WTC11 (cell line): ENCODE data around the gene S100P. TPM values are rescaled to one million over a fixed set of nuclear protein-coding genes. Genes with fewer than 3 reads are reported as not detected.
"Not testable (repeated sequence)": the region's sequence is repeated elsewhere in the genome, so short reads cannot be mapped to it uniquely, and the experiment has no call there.

Experiments
- ATAC-seq: fragments of 200-7000 bp; cut with Tn5 transposase; 2 replicates; pipeline ENCODE4 v1.10.0; 2021; ENCODE audit warnings: mild to moderate bottlenecking, moderate library complexity
- CTCF ChIA-PET: fragments of 300-600 bp; sonication (Branson Sonifier 250); formaldehyde crosslinking; loops from one replicate; lab custom pipeline; 2021; ENCODE audit warnings: antibody characterized with exemption; lab: Charles Lee
- POLR2A ChIA-PET: fragments of 350-600 bp; sonication (Branson Sonifier 250); formaldehyde crosslinking; loops from one replicate; lab custom pipeline; 2021; ENCODE audit warnings: antibody characterized with exemption; lab: Charles Lee
- DNase-seq: peaks from one replicate; pipeline ENCODE4 v3.0.0; 2021; ENCODE audit warnings: low spot score
- H3K27ac Mint-ChIP-seq: 2 replicates; pipeline ENCODE4 v1.8.0; 2021; ENCODE audit warnings: mixed read lengths
- H3K27me3 Mint-ChIP-seq: 2 replicates; pipeline ENCODE4 v1.8.0; 2021; ENCODE audit warnings: low read depth, mild to moderate bottlenecking, moderate library complexity, mixed read lengths
- H3K36me3 Mint-ChIP-seq: 2 replicates; pipeline ENCODE4 v1.8.0; 2021; ENCODE audit warnings: mixed read lengths
- H3K4me1 Mint-ChIP-seq: 2 replicates; pipeline ENCODE4 v1.8.0; 2022; ENCODE audit warnings: mixed read lengths
- H3K4me3 Mint-ChIP-seq: 2 replicates; pipeline ENCODE4 v1.8.0; 2021; ENCODE audit warnings: mild to moderate bottlenecking, moderate library complexity, mixed read lengths
- H3K9me3 Mint-ChIP-seq: 2 replicates; pipeline ENCODE4 v1.8.0; 2021; ENCODE audit warnings: mixed read lengths
- CREB1 ChIP-seq: sonication (generic); formaldehyde crosslinking; IDR thresholded peaks from 2 replicates; pipeline ENCODE4 v1.8.0; 2023; ENCODE audit warnings: mild to moderate bottlenecking, missing genetic modification reagents
- HMGA2 ChIP-seq: fragments of 250-450 bp; sonication (Bioruptor Pico); IDR thresholded peaks from 2 replicates; pipeline ENCODE4 v1.4.0; 2021; ENCODE audit warnings: mild to moderate bottlenecking, moderate library complexity
- PRRX2 ChIP-seq: fragments of 250-450 bp; sonication (Bioruptor Pico); IDR thresholded peaks from 2 replicates; pipeline ENCODE4 v1.8.0; 2021; ENCODE audit warnings: mild to moderate bottlenecking
- RORB ChIP-seq: fragments of 250-450 bp; sonication (Bioruptor Pico); IDR thresholded peaks from 2 replicates; pipeline ENCODE4 v1.9.0; 2021; ENCODE audit warnings: mild to moderate bottlenecking
- TEAD1 ChIP-seq: sonication (generic); formaldehyde crosslinking; IDR thresholded peaks from 2 replicates; pipeline ENCODE4 v1.8.0; 2022; ENCODE audit warnings: mild to moderate bottlenecking, missing genetic modification reagents
- TP53 ChIP-seq: sonication (generic); formaldehyde crosslinking; IDR thresholded peaks from 2 replicates; pipeline ENCODE4 v1.8.1; 2023; ENCODE audit warnings: mild to moderate bottlenecking, missing genetic modification reagents
- ZBTB21 ChIP-seq: sonication (generic); formaldehyde crosslinking; IDR thresholded peaks from 2 replicates; pipeline ENCODE4 v1.8.1; 2023; ENCODE audit warnings: mild to moderate bottlenecking, missing genetic modification reagents, borderline replicate concordance
- ZNF416 ChIP-seq: fragments of 250-450 bp; sonication (Bioruptor Pico); IDR thresholded peaks from 2 replicates; pipeline ENCODE4 v1.9.0; 2021; ENCODE audit warnings: mild to moderate bottlenecking, inconsistent platforms
- total RNA-seq: library from RNA; stranded (reverse); gene quantifications from 3 replicates; pipeline ENCODE4 v1.2.3, GENCODE V29; 2021
- TF ChIP-seq, protein P1 (sequence below): fragments of 250-450 bp; sonication (Bioruptor Pico); IDR thresholded peaks from 2 replicates; pipeline ENCODE4 v1.8.0; 2021; ENCODE audit warnings: mild to moderate bottlenecking
- TF ChIP-seq, protein P2 (sequence below): sonication (generic); formaldehyde crosslinking; IDR thresholded peaks from 2 replicates; pipeline ENCODE4 v1.8.0; 2023; ENCODE audit warnings: missing genetic modification reagents, mild to moderate bottlenecking, borderline replicate concordance
- TF ChIP-seq, protein P3 (sequence below): sonication (generic); formaldehyde crosslinking; IDR thresholded peaks from 2 replicates; pipeline ENCODE4 v1.8.1; 2023; ENCODE audit warnings: mild to moderate bottlenecking, moderate library complexity, missing genetic modification reagents

S100P gene
- total RNA-seq, 1 experiment from 2014 or later: not detected

GRCh38 chr4:6647582-6648230, 46.0 kb upstream of the S100P start:
- Mint-ChIP-seq H3K4me1 (peaks cover 6% of the 10 kb centered on the region), H3K27ac (peak overlapping the region; percentile 12; the same call in 1 of the 2 replicates), H3K27me3 (peaks cover 3% of the 10 kb centered on the region), H3K9me3 (no peaks in the 10 kb centered on the region), H3K4me3 (no peak overlapping the region), H3K36me3 (peaks cover 3% of the 10 kb centered on the region)
- TF ChIP-seq HMGA2 (no peak), PRRX2 (no peak), ZNF416 (no peak), TEAD1 (no peak), CREB1 (no peak), RORB (CRISPR knock-in tag) (no peak), TP53 (no peak)
- TF ChIP-seq, protein P1, sequence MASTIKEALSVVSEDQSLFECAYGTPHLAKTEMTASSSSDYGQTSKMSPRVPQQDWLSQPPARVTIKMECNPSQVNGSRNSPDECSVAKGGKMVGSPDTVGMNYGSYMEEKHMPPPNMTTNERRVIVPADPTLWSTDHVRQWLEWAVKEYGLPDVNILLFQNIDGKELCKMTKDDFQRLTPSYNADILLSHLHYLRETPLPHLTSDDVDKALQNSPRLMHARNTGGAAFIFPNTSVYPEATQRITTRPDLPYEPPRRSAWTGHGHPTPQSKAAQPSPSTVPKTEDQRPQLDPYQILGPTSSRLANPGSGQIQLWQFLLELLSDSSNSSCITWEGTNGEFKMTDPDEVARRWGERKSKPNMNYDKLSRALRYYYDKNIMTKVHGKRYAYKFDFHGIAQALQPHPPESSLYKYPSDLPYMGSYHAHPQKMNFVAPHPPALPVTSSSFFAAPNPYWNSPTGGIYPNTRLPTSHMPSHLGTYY (CRISPR knock-in tag): no peak
- TF ChIP-seq, protein P2, sequence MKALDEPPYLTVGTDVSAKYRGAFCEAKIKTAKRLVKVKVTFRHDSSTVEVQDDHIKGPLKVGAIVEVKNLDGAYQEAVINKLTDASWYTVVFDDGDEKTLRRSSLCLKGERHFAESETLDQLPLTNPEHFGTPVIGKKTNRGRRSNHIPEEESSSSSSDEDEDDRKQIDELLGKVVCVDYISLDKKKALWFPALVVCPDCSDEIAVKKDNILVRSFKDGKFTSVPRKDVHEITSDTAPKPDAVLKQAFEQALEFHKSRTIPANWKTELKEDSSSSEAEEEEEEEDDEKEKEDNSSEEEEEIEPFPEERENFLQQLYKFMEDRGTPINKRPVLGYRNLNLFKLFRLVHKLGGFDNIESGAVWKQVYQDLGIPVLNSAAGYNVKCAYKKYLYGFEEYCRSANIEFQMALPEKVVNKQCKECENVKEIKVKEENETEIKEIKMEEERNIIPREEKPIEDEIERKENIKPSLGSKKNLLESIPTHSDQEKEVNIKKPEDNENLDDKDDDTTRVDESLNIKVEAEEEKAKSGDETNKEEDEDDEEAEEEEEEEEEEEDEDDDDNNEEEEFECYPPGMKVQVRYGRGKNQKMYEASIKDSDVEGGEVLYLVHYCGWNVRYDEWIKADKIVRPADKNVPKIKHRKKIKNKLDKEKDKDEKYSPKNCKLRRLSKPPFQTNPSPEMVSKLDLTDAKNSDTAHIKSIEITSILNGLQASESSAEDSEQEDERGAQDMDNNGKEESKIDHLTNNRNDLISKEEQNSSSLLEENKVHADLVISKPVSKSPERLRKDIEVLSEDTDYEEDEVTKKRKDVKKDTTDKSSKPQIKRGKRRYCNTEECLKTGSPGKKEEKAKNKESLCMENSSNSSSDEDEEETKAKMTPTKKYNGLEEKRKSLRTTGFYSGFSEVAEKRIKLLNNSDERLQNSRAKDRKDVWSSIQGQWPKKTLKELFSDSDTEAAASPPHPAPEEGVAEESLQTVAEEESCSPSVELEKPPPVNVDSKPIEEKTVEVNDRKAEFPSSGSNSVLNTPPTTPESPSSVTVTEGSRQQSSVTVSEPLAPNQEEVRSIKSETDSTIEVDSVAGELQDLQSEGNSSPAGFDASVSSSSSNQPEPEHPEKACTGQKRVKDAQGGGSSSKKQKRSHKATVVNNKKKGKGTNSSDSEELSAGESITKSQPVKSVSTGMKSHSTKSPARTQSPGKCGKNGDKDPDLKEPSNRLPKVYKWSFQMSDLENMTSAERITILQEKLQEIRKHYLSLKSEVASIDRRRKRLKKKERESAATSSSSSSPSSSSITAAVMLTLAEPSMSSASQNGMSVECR (CRISPR knock-in tag): no peak
- no peak for ATAC-seq
- ChIA-PET POLR2A (no interaction called here), CTCF (interaction anchor here (1.2 kb wide), 1 partner anchor 17 kb away, joined by 4 read pairs; no protein-coding TSS in a partner anchor)
- DNase-seq: no peak

GRCh38 chr4:6649216-6649615, 44.5 kb upstream of the S100P start:
- DNase-seq (no peak), ATAC-seq (peak; percentile 76)
- H3K9me3 Mint-ChIP-seq: peaks cover 2% of the 10 kb centered on the region; the same call in 1 of the 2 replicates
- ChIA-PET CTCF (interaction anchor here (0.7 to 1.3 kb wide), 3 partner anchors 15 to 52 kb away, joined by 3 to 5 read pairs (median 3); no protein-coding TSS in a partner anchor), POLR2A (no interaction called here)
- H3K27ac Mint-ChIP-seq: no peak overlapping the region
- H3K4me1 Mint-ChIP-seq: no peaks in the 10 kb centered on the region
- no peak overlapping the region for H3K4me3 Mint-ChIP-seq
- TF ChIP-seq, protein P3, sequence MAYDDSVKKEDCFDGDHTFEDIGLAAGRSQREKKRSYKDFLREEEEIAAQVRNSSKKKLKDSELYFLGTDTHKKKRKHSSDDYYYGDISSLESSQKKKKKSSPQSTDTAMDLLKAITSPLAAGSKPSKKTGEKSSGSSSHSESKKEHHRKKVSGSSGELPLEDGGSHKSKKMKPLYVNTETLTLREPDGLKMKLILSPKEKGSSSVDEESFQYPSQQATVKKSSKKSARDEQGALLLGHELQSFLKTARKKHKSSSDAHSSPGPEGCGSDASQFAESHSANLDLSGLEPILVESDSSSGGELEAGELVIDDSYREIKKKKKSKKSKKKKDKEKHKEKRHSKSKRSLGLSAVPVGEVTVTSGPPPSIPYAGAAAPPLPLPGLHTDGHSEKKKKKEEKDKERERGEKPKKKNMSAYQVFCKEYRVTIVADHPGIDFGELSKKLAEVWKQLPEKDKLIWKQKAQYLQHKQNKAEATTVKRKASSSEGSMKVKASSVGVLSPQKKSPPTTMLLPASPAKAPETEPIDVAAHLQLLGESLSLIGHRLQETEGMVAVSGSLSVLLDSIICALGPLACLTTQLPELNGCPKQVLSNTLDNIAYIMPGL: no peak
- no peak for TF ChIP-seq ZBTB21 (CRISPR knock-in tag)
- no peaks in the 10 kb centered on the region for H3K36me3 Mint-ChIP-seq
- H3K27me3 Mint-ChIP-seq: peaks cover 5% of the 10 kb centered on the region

- DNase-seq, H3K9me3 Mint-ChIP-seq, CTCF ChIA-PET, H3K36me3 Mint-ChIP-seq, H3K4me3 Mint-ChIP-seq, ATAC-seq, H3K4me1 Mint-ChIP-seq, H3K27ac Mint-ChIP-seq: not testable (repeated sequence)
- POLR2A ChIA-PET: interaction anchor here (0.7 kb wide), 1 partner anchor 19 kb away, joined by 3 read pairs; no protein-coding TSS in a partner anchor
- H3K27me3 Mint-ChIP-seq: peaks cover 17% of the 10 kb centered on the region
Measured at GRCh38 chr4:6654211-6654610, 39.5 kb upstream of the S100P start.

- POLR2A ChIA-PET, H3K4me1 Mint-ChIP-seq, H3K9me3 Mint-ChIP-seq, DNase-seq, H3K27ac Mint-ChIP-seq, H3K4me3 Mint-ChIP-seq, H3K36me3 Mint-ChIP-seq, ATAC-seq: not testable (repeated sequence)
- peaks cover 28% of the 10 kb centered on the region for H3K27me3 Mint-ChIP-seq
- CTCF ChIA-PET: interaction anchor here (1.4 kb wide), 1 partner anchor 25 kb away, joined by 3 read pairs; no protein-coding TSS in a partner anchor
Measured at GRCh38 chr4:6655291-6655690, 38.4 kb upstream of the S100P start.
